NAMALWA (cell line): ENCODE measurements around the gene RNASE13.
"Not testable (repeated sequence)": the region's sequence is repeated elsewhere in the genome, so short reads cannot be mapped to it uniquely, and the experiment has no call there.

Experiments used
- DNase-seq: peaks from one replicate; pipeline ENCODE4 v3.0.0-alpha.2; 2015; ENCODE audit warnings: low spot score

Gene RNASE13

GRCh38 chr14:21022686-21023085, 11.9 kb downstream of the RNASE13 start:
- no peak for DNase-seq

- DNase-seq = no peak
Observed at GRCh38 chr14:21020977-21021545, 13.5 kb downstream of the RNASE13 start.

GRCh38 chr14:21019366-21019765, 15.2 kb downstream of the RNASE13 start:
- DNase-seq = no peak

- no peak for DNase-seq
Observed at GRCh38 chr14:21018781-21019180, 15.8 kb downstream of the RNASE13 start.

- DNase-seq = no peak
Observed at GRCh38 chr14:21018286-21018685, 16.3 kb downstream of the RNASE13 start.

GRCh38 chr14:21017528-21018245, 16.9 kb downstream of the RNASE13 start:
- no peak for DNase-seq

GRCh38 chr14:21016413-21017190, 18.0 kb downstream of the RNASE13 start:
- no peak for DNase-seq

GRCh38 chr14:21015312-21015711, 19.3 kb downstream of the RNASE13 start:
- DNase-seq = no peak

GRCh38 chr14:21014761-21015190, 19.8 kb downstream of the RNASE13 start:
- peak; percentile 78 for DNase-seq

- no peak for DNase-seq
Observed at GRCh38 chr14:21011136-21011535, 23.5 kb downstream of the RNASE13 start.

- DNase-seq = not testable (repeated sequence)
Observed at GRCh38 chr14:21009721-21010120, 24.9 kb downstream of the RNASE13 start.

- DNase-seq = no peak
Observed at GRCh38 chr14:21003788-21004346, 30.7 kb downstream of the RNASE13 start.

GRCh38 chr14:21001218-21001617, 33.4 kb downstream of the RNASE13 start:
- no peak for DNase-seq

GRCh38 chr14:20999591-20999990, 35.0 kb downstream of the RNASE13 start:
- DNase-seq = no peak

- no peak for DNase-seq
Observed at GRCh38 chr14:20998674-20999366, 35.8 kb downstream of the RNASE13 start, which contains the start of gene SLC39A2. Gene SLC39A2, plus strand, starts transcription at chr14:20999293. Its CDS starts 154 bp downstream, at chr14:20999447.

- no peak for DNase-seq
Observed at GRCh38 chr14:20998139-20998538, 36.5 kb downstream of the RNASE13 start.

- no peak for DNase-seq
Observed at GRCh38 chr14:20997564-20997963, 37.0 kb downstream of the RNASE13 start.

- DNase-seq = no peak
Observed at GRCh38 chr14:20997115-20997514, 37.5 kb downstream of the RNASE13 start.

GRCh38 chr14:20996521-20996920, 38.1 kb downstream of the RNASE13 start:
- DNase-seq = no peak

GRCh38 chr14:20989787-20990600, 44.6 kb downstream of the RNASE13 start, which contains the start of gene METTL17:
Gene METTL17, plus strand, starts transcription at chr14:20989980. Its CDS starts 23 bp downstream, at chr14:20990003.
- peak; percentile 98 for DNase-seq

GRCh38 chr14:20989471-20989786, 45.2 kb downstream of the RNASE13 start:
- DNase-seq = no peak
